ENCODE results near the gene GALNT2.
A peak's percentile ranks its signal among the peaks of the same experiment; 100 is the strongest.

The GALNT2 gene

GRCh38 chr1:230077436-230078213 is 10.6 kb downstream of the GALNT2 start:
- no peak for TF ChIP-seq POLR2A (IDR thresholded peaks at IDR 0.05; ENCODE audit: low read depth, low read length)
- TF ChIP-seq POU2F2 (IDR thresholded peaks at IDR 0.05; ENCODE audit: low read depth, low read length): no peak
- no peak for TF ChIP-seq TAF1 (IDR thresholded peaks at IDR 0.05; ENCODE audit: low read depth, low read length)
- TF ChIP-seq PAX5 (IDR thresholded peaks at IDR 0.05; ENCODE audit: insufficient read depth, low read length, severe bottlenecking): no peak
- no peak for TF ChIP-seq POLR2AphosphoS5 (IDR thresholded peaks at IDR 0.05; ENCODE audit: low read depth, low read length)
- no peak for TF ChIP-seq SPI1 (IDR thresholded peaks at IDR 0.05; ENCODE audit: low read depth, low read length)
- FAIRE-seq (no peak), DNase-seq (ENCODE audit: insufficient read length, low spot score) (no peak)

- TF ChIP-seq POLR2A (IDR thresholded peaks at IDR 0.05; ENCODE audit: low read depth, low read length) (no peak), POLR2AphosphoS5 (IDR thresholded peaks at IDR 0.05; ENCODE audit: low read depth, low read length) (no peak), SPI1 (IDR thresholded peaks at IDR 0.05; ENCODE audit: low read depth, low read length) (no peak), PAX5 (IDR thresholded peaks at IDR 0.05; ENCODE audit: insufficient read depth, low read length, severe bottlenecking) (no peak), POU2F2 (IDR thresholded peaks at IDR 0.05; ENCODE audit: low read depth, low read length) (no peak), TAF1 (IDR thresholded peaks at IDR 0.05; ENCODE audit: low read depth, low read length) (no peak)
- DNase-seq (ENCODE audit: insufficient read length, low spot score) (no peak), FAIRE-seq (no peak)
These were observed 12.4 kb downstream of the GALNT2 start for GRCh38 chr1:230079199-230080024.

GRCh38 chr1:230080822-230081221 is 13.8 kb downstream of the GALNT2 start:
- DNase-seq (ENCODE audit: insufficient read length, low spot score): no peak
- no peak for FAIRE-seq
- TF ChIP-seq POLR2A (IDR thresholded peaks at IDR 0.05; ENCODE audit: low read depth, low read length): no peak
- TF ChIP-seq TAF1 (IDR thresholded peaks at IDR 0.05; ENCODE audit: low read depth, low read length): no peak
- no peak for TF ChIP-seq SPI1 (IDR thresholded peaks at IDR 0.05; ENCODE audit: low read depth, low read length)
- no peak for TF ChIP-seq PAX5 (IDR thresholded peaks at IDR 0.05; ENCODE audit: insufficient read depth, low read length, severe bottlenecking)
- TF ChIP-seq POU2F2 (IDR thresholded peaks at IDR 0.05; ENCODE audit: low read depth, low read length): no peak
- no peak for TF ChIP-seq POLR2AphosphoS5 (IDR thresholded peaks at IDR 0.05; ENCODE audit: low read depth, low read length)

- DNase-seq (ENCODE audit: insufficient read length, low spot score) (no peak), FAIRE-seq (no peak)
These were observed 14.7 kb downstream of the GALNT2 start for GRCh38 chr1:230081751-230082150.

GRCh38 chr1:230082211-230082610 is 15.2 kb downstream of the GALNT2 start:
- no peak for TF ChIP-seq POLR2AphosphoS5 (IDR thresholded peaks at IDR 0.05; ENCODE audit: low read depth, low read length)
- no peak for TF ChIP-seq SPI1 (IDR thresholded peaks at IDR 0.05; ENCODE audit: low read depth, low read length)
- no peak for TF ChIP-seq POLR2A (IDR thresholded peaks at IDR 0.05; ENCODE audit: low read depth, low read length)
- TF ChIP-seq TAF1 (IDR thresholded peaks at IDR 0.05; ENCODE audit: low read depth, low read length): no peak
- TF ChIP-seq PAX5 (IDR thresholded peaks at IDR 0.05; ENCODE audit: insufficient read depth, low read length, severe bottlenecking): no peak
- no peak for TF ChIP-seq POU2F2 (IDR thresholded peaks at IDR 0.05; ENCODE audit: low read depth, low read length)
- DNase-seq (ENCODE audit: insufficient read length, low spot score) (no peak), FAIRE-seq (no peak)

More at GRCh38 chr1:230081751-230082150, 14.7 kb downstream of the GALNT2 start:
- no peak for TF ChIP-seq SPI1 (IDR thresholded peaks at IDR 0.05; ENCODE audit: low read depth, low read length)
- TF ChIP-seq TAF1 (IDR thresholded peaks at IDR 0.05; ENCODE audit: low read depth, low read length): no peak
- no peak for TF ChIP-seq POLR2AphosphoS5 (IDR thresholded peaks at IDR 0.05; ENCODE audit: low read depth, low read length)
- no peak for TF ChIP-seq POLR2A (IDR thresholded peaks at IDR 0.05; ENCODE audit: low read depth, low read length)
- TF ChIP-seq POU2F2 (IDR thresholded peaks at IDR 0.05; ENCODE audit: low read depth, low read length): no peak
- no peak for TF ChIP-seq PAX5 (IDR thresholded peaks at IDR 0.05; ENCODE audit: insufficient read depth, low read length, severe bottlenecking)

GRCh38 chr1:230083053-230083452 is 16.0 kb downstream of the GALNT2 start:
- DNase-seq (ENCODE audit: insufficient read length, low spot score) (no peak), FAIRE-seq (no peak)
- no peak for TF ChIP-seq SPI1 (IDR thresholded peaks at IDR 0.05; ENCODE audit: low read depth, low read length)
- no peak; the same call in 1 of the 2 replicates for TF ChIP-seq POU2F2 (IDR thresholded peaks at IDR 0.05; ENCODE audit: low read depth, low read length)
- peak; percentile 43; the same call in 1 of the 2 replicates for TF ChIP-seq POLR2AphosphoS5 (IDR thresholded peaks at IDR 0.05; ENCODE audit: low read depth, low read length)
- TF ChIP-seq POLR2A (IDR thresholded peaks at IDR 0.05; ENCODE audit: low read depth, low read length): no peak
- TF ChIP-seq PAX5 (IDR thresholded peaks at IDR 0.05; ENCODE audit: insufficient read depth, low read length, severe bottlenecking): no peak
- no peak for TF ChIP-seq TAF1 (IDR thresholded peaks at IDR 0.05; ENCODE audit: low read depth, low read length)

- FAIRE-seq (no peak), DNase-seq (ENCODE audit: insufficient read length, low spot score) (no peak)
- no peak for TF ChIP-seq PAX5 (IDR thresholded peaks at IDR 0.05; ENCODE audit: insufficient read depth, low read length, severe bottlenecking)
- TF ChIP-seq POLR2AphosphoS5 (IDR thresholded peaks at IDR 0.05; ENCODE audit: low read depth, low read length): no peak
- no peak for TF ChIP-seq POLR2A (IDR thresholded peaks at IDR 0.05; ENCODE audit: low read depth, low read length)
- no peak for TF ChIP-seq TAF1 (IDR thresholded peaks at IDR 0.05; ENCODE audit: low read depth, low read length)
- no peak for TF ChIP-seq POU2F2 (IDR thresholded peaks at IDR 0.05; ENCODE audit: low read depth, low read length)
- no peak for TF ChIP-seq SPI1 (IDR thresholded peaks at IDR 0.05; ENCODE audit: low read depth, low read length)
These were observed 16.8 kb downstream of the GALNT2 start for GRCh38 chr1:230083746-230084407.

GRCh38 chr1:230084408-230085177 is 17.6 kb downstream of the GALNT2 start:
- no peak for DNase-seq (ENCODE audit: insufficient read length, low spot score)
- no peak for FAIRE-seq
- no peak for TF ChIP-seq TAF1 (IDR thresholded peaks at IDR 0.05; ENCODE audit: low read depth, low read length)
- TF ChIP-seq POLR2AphosphoS5 (IDR thresholded peaks at IDR 0.05; ENCODE audit: low read depth, low read length): no peak
- no peak for TF ChIP-seq POLR2A (IDR thresholded peaks at IDR 0.05; ENCODE audit: low read depth, low read length)
- no peak for TF ChIP-seq SPI1 (IDR thresholded peaks at IDR 0.05; ENCODE audit: low read depth, low read length)
